Activated CD4-positive, alpha-beta T cell treated with anti-CD3 and anti-CD28 coated beads, Interleukin-2, amount 50 U/mL, for 4 hours (primary cell): ENCODE results near the gene TNFRSF1A.

ENCODE experiments used
- DNase-seq, 2 experiments: peaks; one replicate each; pipeline ENCODE4 v3.0.0-alpha.2; 2020

TNFRSF1A gene

DNA sequence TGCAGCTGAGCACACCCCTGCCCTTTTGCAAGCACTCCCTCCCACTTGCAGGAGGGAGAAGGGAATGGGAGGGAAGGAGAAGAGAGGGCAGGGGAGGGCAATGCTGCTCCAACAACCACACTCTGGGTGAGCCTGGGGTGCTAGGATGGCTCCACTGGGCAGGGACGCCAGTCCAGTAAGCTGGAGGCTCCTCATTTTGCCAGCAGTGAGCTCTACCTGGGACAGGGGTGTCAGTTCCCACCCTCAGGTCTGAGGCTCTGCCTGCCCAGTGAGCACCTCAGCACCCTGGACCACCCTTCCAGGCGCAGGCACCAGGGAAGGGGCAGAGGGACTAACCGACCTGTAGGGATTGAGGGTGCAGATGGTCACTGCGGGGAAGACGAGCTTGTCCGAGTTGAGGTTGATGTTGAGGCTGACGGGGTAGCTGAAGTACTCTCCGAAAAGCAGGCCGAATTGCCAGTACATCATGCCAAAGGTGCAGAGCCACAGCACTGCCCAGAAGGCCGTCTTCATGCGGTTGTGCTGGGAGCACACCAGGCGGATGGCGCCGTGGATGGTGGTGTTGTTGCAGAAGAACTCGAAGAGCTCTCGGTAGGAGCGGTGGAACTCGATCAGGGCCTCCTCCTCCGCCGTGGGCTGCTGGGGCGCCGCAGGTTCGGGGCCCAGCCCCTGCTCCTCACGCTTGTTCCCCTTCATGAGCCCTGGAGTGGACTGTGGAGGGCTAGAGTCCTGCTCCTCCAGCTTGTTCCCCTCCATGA, 32.3 kb upstream of the TNFRSF1A start:
- no peak for DNase-seq

DNA sequence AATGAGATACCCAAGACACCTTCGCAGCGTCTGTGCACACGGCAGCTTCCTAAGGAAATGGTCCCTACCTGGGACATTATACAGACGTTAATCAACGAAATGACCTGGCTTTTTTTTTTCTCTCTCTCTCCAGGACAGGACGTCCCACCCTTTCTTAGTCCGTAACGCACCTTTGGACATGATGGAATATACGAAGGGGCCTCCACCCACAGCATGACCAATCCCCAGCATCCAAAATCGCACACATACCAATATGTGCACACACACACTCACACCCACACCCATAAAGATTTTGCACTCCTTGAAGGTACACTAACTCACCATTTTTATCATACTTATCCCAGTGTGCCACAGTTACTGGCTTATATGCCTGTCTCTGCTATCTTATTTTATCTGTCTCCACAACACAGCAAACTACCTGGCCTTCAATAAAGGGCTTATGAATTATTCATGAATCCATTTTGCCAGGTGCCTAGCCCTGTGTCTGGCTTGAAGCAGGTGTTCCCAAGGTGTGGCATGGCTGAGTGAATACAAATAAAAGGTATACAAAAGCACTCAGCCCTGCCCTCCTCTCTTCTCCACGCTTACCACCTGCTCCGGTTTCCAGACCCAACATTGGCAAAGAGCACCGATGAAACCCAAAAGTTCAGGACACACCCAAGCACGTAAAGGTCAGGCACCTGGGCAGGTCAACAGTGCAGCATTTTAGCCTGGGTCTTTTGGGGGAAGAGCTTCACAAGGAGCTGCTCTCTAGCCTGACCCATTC, 31.3 kb upstream of the TNFRSF1A start:
- DNase-seq = no peak

DNA sequence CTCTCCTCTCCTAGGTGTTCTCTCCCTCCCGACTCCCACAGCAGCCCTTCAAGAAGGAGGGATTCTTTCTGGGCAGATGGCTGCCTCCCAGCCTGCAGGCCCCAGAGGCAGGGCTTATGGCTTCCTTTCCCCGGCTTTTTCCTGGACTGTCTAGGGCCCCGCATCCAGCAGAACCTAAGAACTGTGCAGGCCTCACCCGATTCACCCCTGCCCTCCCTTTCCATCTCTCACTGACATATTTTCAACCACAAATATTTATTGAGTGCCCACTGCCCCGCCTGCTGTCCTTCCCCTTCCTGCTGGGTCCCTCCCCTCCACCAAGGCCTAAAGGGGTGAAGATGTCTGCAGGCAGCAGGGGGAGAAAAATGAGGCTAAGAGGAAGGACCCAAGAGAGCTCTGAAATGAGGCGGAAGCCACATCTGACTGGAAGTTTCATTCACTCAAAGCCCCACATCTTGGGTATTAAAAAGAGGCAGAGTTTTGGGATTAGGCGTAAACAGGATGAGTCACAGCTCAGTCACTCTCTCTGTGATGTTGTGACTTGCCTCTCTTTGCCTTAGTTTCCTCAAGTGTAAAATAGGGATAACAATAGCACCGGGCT, 30.6 kb upstream of the TNFRSF1A start:
- no peak for DNase-seq

DNA sequence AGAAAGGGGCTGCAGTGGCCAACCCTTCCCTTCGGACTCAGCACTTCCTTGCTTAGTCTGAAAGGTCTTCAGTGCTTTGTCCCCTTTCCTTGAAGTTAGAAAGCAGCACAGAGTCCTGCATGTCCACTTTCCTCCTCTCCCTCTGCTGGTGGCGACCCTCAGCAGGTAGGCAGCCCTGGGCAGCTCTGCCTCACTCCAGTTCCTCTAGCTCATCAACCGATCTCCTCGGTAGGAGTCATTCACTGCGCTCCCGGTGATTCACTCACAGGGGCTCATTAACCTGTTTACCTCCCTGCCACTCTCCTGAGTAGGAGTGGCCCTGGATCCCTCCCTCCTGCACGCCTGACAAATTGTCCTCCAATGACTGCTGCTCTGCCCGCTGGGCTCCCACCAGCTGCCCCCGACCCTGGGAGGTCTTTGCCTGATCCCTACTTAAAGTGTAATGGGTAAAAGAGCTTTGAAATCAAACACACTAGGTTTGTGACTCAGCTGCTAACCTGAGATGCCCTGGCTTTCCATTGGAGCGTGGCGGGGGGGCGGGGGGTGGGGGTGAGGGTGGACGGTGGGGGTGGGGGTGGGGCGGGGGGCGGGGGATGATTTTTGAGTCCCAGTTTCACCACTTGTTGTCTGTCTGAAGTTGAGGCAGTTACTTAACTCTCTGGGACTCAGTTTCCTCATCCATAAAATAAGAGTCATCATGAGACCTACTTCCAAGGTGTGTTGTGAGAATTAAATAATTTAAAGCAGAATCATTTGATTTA, 29.3 kb upstream of the TNFRSF1A start:
- no peak for DNase-seq

DNA sequence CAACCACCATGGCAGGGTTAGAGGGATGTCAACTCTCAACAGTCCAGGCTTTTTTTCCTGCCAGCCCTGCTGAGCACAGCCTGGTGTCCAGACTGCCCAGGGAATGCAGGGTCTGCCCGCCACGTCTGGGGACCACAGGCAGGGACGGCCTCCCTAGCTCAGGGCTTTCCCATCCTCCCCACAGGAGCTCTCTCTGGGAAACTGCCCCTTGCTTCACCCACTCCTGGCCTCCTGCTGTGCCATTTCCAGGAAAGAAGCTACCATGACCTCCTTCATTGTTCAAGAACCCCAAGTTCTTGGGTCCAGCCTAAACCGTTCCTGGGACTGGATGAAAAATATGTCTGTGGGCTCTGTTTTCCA, 28.7 kb upstream of the TNFRSF1A start:
- DNase-seq = no peak

DNA sequence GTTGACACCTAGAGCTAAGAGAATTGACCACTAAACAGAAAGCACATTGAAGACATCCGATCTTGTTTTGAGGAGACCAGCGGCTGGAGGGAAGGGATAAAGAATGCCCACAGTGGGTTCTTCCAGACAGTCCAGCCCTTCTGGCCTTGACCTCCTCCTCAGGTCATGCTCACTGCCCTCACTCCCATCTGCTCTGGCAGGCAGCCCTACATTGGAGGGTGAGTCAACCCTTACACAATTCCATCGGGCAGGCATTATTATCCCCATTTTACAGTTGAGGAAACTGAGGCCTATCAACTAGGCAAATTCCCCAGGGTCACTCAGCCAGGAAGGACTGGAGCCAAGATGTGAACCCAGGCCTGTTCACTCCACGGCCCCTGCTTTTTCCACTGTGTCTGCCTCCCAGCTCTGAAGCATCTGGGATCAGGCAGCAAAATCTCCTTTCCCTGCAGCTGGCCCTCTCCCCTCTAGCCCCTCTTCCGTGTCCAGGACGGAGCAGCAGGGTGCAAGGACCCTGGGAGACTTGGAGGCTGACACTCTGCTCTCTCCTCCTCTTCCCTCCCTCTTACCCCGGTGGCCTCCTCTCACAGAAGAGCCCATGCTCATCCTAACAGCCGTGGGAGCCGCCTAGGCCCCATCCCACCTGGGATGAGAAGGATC, 28.2 kb upstream of the TNFRSF1A start:
- DNase-seq = no peak

DNA sequence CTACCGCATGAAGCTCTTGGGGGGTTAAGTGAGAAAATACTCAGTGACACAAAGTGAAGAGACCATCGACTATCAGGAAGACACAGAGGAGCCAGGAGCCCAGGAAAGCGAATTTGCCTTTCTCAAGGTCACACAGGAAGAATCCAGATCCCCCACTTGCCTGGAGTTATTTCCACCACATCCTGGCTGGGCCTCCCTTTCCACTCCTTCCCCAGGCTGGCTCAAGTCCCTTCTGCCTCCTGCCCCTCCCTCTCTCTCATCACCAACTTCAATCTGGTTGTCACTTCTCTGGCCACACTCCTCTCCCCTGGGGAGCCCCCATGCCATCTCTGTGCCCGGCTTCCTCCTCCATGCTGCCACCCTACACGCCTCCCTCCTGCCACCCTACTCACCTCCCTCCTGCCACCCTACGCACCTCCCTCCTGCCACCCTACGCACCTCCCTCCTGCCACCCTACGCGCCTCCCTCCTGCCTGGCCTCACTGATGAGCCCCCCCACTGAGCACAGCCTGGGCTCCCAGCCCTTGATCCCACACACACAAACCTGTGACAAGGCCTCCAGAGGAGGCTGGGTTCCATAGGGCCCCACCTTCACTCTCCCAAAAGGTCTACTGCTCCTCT, 27.1 kb upstream of the TNFRSF1A start:
- no peak for DNase-seq

DNA sequence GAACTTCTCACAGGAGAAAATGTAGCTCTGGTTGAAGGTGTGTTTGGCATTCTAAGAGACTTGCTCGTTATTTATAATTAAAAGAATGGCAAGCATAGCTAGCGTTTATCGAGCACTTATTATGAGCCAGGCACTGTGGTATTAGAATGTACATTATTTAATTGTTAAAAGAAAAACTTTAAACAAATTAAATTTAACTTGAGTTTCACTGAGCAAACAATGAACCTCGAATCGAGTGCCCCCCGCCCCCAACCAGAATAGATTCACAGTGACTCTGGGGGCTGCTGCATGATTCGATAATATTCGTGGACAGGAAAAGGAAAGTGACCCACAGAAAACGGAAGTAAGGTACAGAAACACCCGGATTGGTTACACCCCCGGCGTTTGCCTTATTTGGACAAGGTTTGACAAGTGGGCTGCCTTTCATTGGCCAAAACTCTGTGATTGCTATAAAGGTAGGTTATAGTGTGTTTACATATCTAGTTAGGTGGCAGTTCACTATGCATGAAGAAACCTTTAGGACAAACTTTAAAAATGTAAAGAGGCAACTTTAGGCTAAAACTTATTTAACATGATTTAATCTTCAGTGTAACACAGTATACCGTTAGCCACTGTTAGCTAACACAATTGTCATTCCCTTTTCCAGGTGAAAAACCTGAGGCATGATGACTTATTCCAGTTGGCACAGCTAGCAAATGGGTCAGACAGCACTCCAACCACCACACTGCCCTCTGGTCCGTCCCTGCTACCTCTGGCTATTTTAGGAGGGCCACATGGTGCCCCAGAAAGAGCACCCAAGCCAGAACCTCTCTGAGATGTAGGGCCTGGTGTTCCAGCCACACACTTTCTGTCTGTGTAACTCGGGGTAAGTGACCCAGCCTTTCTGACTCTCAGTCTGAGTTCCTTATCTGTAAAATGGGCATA, 26.4 kb upstream of the TNFRSF1A start:
- no peak for DNase-seq

DNA sequence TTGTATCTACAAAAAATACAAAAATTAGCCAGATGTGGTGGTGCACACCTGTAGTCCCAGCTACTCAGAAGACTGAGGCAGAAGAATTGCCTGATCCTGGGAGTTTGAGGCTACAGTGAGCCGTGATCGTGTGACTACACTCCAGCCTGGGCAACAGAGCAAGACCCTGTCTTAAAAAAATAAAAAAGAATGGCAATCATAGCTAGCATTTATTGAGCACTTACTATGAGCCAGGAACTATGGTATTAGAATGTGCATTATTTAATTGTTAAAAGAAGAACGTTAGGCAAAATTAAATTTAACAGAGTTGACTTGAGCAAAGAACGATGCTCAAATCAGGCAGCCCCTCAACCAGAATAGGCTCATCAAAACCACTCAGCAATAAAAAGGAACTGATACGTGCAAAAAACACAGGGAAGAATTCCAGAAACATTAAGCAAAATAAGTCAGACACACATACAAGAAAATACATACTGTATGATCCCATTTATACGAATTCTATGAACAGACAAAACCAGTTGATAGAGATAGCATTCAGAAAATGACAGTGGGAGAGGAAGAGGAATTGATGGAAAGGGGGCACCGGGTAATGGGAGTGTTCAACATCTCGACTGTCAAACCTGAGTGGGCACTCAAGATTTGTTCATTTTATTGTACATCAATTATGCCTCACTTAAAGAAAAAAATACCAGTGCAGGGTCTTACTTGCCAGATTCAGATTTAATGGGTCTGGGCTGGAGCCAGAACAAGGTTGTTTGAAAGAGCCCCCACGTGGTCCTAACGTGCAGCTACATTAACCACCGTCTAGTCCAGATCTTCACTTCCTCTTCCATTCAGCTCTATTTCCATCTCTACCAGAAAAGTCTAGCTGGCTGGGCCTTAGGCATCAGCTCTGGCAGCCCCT, 25.4 kb upstream of the TNFRSF1A start:
- DNase-seq = peak; percentile 33 to 38

DNA sequence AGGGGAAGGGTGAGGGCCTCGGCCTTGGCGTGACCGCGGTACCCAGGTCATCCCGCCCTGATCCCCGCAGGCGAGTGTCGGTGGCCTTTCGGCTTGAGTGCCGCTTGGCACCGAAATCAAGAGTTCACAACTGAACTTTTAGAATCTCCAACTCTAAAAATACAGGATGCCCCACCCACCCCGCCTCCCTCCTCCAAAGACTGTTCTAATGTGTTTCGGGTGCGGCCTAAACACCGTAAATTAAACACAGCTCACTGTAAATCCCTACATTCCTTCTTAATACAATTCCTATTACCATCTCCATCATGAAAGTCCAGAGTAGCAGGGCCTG, 22.1 kb upstream of the TNFRSF1A start:
- DNase-seq = peak in 1 of 2 experiments; percentile 23

DNA sequence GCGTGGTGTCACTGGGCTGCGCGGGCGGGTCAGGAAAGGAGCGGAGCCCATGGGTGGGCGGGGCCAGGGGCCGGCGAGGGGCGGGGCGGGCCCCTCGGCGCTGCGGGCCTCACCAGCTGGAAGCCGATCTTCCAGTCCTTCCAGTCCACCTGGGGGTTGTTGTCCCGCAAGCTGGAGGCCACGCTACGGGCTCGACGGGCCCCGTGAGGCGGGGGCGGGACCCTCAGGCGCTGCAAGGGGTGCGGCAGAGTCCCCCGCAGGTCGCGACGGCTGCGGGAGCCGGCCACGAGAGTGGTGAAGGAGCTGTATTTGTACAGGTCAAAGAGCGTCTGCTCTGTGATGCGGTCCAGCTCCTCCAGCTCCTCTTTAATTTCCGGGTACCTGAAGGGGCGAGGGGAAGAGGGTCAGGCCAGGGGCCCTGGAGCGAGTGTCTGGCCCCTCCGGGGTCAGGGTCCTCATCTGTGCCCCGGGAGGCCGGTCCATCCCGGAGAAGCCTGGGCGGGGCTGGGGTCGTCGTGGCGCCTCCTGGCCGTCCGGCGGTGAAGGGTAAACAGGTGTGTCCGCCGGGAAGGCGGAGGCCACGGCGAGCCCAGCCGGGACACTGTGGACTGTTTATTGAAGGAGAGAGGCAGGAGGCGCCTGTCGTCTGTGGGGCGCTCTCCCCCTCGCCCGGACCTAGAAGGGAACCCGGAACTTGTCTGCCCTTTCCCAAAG, 21.6 kb upstream of the TNFRSF1A start:
- peak; percentile 66 for DNase-seq

DNA sequence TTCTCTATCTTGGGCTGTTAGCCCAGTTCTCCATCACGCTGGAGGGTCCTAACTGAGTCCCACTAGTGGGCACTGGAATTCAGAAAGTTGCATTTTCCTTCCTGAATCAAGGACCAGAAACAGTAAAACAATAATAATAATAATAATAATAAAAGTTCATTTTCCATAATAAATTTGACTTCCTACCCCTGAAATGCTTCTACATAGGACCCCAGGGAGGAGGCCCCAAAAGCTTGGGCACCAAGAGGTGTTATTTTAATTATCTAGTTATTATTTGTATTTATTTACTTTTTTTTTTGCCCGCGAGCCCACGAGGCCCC, 21.1 kb upstream of the TNFRSF1A start:
- DNase-seq = no peak

DNA sequence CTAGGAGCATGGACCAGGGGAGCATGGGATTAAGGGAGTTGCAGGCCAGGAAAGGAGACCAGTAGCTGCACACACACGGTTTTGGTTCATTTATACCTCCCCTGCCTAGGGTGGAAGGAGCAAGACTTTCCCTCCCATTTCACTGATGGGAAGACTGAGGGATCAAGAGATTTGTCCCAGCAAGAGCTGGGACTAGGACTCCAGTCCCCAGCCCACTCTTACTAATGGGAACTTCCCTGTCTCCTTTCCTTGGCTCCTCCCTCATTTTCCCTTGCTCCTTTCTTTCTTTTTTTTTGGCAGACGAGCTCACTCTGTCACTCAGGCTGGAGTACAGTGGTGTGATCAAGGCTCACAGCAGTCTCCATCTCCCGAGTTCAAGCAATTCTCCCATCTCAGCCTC, 20.5 kb upstream of the TNFRSF1A start:
- no peak for DNase-seq

DNA sequence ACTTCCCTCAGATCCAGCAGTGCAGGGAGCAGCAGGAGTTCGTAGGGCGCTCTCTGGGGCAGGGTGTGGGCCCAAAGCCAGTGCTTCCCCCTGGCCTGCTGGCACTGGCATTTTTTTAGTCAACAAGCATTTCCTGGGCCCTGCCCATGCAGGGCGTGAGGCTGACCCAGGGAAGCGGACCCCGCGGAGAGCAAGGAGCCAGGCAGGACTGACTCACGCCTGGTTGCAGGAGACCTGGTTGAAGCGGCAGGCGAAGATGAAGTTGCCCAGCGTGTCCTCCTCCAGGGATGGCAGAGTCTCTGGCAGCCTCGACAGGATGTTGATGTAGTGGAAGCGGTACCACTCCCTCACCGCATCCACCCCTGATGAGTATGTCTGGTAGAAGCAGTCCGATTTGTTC, 20.0 kb upstream of the TNFRSF1A start:
- DNase-seq = no peak

DNA sequence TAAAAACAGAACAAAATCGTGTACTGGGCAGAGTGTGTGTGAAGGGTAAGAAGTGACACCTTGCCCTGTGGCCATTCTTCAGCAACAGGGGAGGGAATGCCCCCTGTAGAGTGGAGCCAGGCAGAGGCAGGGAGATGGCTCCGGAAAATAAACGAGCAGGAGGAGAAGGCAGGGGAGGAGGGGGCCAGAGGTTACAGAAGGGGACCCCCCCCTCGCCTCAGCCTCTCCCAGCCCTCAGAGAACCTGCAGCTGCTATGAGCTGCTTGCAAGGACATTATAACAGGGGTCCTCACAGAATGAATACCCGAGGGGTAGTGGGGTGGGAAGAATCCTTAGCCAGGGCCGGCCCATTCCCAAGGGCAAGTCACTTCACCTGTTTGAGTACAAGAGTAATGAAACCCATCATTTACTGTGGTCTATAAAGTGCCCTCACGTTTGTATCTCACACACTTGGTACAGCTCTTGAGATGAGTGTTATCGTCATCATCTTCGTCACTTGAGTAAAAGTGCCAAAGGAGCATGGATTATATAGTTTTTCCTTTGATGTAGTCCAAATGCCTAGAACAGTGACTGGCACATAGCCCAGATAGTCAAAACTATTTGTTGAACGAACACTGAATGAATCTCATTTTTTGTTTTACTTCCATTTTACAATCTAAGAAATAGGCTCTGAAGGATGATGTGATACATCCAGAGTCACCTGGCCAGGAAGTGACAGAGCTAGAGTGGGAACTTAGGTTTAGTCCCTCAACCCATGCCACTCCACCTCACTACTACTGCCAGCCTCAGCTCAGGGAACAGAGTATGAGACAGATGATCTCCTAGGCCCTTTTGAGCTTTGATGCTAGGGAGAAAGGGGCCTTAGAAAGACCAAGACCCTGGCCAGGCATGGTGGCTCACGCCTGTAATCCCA, 19.0 kb upstream of the TNFRSF1A start:
- no peak for DNase-seq

DNA sequence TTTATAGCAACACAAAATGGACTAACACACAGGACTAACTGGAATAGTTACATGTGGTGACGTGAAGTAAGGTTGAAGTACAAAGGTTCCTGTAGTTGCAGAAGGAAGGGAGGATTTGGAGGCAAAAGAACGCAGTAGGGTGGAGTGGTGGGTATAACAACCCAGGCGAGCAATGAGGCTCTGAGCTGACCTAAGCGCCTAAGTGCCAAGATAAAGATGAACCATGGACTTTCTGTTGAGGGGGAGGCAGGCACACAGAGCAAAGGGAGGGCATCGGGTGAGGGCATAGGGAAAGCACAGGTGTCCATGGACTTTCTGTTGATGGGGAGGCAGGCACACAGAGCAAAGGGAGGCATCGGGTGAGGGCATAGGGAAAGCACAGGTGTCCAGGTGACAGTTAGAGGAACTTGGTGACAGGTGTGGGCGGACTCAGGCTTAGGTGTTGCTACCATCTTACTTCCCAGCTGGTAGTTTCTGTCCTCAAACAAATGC, 18.2 kb upstream of the TNFRSF1A start:
- no peak for DNase-seq

DNA sequence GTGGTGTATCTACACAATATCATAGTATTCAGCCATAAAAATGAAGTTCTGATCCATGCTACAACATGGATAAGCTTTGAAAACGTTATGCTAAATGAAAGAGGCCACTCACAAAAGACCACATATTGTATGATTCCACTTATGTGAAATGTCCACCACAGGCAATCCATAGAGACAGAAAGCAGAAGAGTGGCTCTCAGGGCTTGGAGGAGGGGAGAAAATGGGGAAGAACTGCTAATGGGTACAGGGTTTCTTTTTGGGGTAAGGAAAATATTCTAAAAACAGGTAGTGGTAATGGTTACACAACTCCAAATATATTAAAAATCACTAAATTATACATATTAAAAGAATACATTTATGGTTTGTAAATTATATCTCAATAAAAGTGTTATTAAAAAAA, 17.0 kb upstream of the TNFRSF1A start:
- DNase-seq = no peak

DNA sequence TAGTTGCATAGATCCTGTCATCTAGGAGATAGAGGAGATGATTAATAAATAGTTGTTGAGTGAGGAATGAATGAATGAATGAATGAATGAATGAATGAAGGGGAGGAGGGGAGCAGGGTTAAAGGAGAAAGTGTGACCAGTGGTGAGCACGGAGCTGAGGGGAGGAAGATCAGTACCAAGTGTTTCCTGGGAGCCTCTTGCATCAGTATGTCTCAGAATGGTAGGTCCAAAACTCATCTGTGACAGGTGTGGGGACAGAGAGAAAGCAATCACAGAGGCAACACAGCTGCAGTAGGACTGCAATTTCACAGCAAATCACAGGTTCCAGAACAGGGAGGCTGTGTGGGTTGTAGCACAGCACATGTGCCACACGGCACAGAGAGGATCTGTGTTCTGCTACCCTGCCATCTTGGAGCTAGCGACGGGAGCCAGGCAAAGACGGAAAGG, 14.5 kb upstream of the TNFRSF1A start:
- no peak for DNase-seq
